Esophagus squamous epithelium (tissue), 5 donors: Measurements from ENCODE around the gene SPATA1. TPM values are rescaled to one million over a fixed set of nuclear protein-coding genes. Genes with fewer than 3 reads are reported as not detected.
A peak's percentile ranks its signal among the peaks of the same experiment; 100 is the strongest.

ENCODE experiments used
- DNase-seq: peaks from one replicate; lab custom pipeline; 2025; lab: John Stamatoyannopoulos, UW
- H3K27ac ChIP-seq, 4 donors: fragments of 200-600 bp; sonication (generic); one replicate each; pipeline ENCODE4 v1.5.1; 2016 to 2019; ENCODE audit warnings: mild to moderate bottlenecking in 1 of 4
- H3K27me3 ChIP-seq, 4 donors: fragments of 200-600 bp; sonication (generic); 1 replicate in 3 of 4; 2 replicates in 1 of 4; pipeline versions ENCODE4 v1.5.1 to v1.6.0; 2017 to 2021; ENCODE audit warnings: antibody characterized with exemption in 1 of 4
- H3K36me3 ChIP-seq, 3 donors: fragments of 200-600 bp; sonication (generic); one replicate each; pipeline ENCODE4 v1.5.1; 2016 to 2019
- H3K4me1 ChIP-seq, 3 donors: fragments of 200-600 bp; sonication (generic); one replicate each; pipeline ENCODE4 v1.5.1; 2017 to 2019
- H3K4me3 ChIP-seq, 4 donors: fragments of 200-600 bp; sonication (generic); 1 replicate in 3 of 4; 2 replicates in 1 of 4; pipeline ENCODE4 v1.5.1; 2016 to 2019; ENCODE audit warnings: mild to moderate bottlenecking in 2 of 4, moderate library complexity in 1 of 4
- H3K9me3 ChIP-seq, 3 donors: fragments of 200-600 bp; sonication (generic); one replicate each; pipeline ENCODE4 v1.5.1; 2016 to 2019
- CTCF ChIP-seq, 6 experiments: fragments of 450-650 bp in 4 of 6; fragments of 200-600 bp in 2 of 6; sonication (generic) in 2 of 6; IDR thresholded peaks; one replicate each; pipeline ENCODE4 v1.5.1; 2016 to 2019; ENCODE audit warnings: antibody characterized with exemption in 6 of 6, mild to moderate bottlenecking in 4 of 6, moderate library complexity in 4 of 6
- POLR2A ChIP-seq, 4 donors: fragments of 450-650 bp; IDR thresholded peaks; one replicate each; pipeline ENCODE4 v1.6.1; 2017; ENCODE audit warnings: antibody characterized with exemption in 4 of 4, mild to moderate bottlenecking in 4 of 4, moderate library complexity in 3 of 4
- WGBS, 2 donors: methylation state at CpG; one replicate each; pipeline ENCODE4 v1.1.5; 2018; 5-methylcytosine and 5-hydroxymethylcytosine counted together
- intact Hi-C: fragments of 100-400 bp; cut with DNase I; formaldehyde crosslinking; loops from one replicate; pipeline ENCODE4 v1.15.0; 2022
- total RNA-seq, 4 donors: library from RNA; depleted of rRNA; stranded (reverse); fragments of >200 nt; gene quantifications; one replicate each; pipeline ENCODE4 v1.1.0, GENCODE V29; 2016
- donor health status: DM: yes; HTN: yes; CAD: no.

Gene SPATA1
- total RNA-seq, 4 donors from 2014 or later: 0.15 TPM; not detected in 3

DNA sequence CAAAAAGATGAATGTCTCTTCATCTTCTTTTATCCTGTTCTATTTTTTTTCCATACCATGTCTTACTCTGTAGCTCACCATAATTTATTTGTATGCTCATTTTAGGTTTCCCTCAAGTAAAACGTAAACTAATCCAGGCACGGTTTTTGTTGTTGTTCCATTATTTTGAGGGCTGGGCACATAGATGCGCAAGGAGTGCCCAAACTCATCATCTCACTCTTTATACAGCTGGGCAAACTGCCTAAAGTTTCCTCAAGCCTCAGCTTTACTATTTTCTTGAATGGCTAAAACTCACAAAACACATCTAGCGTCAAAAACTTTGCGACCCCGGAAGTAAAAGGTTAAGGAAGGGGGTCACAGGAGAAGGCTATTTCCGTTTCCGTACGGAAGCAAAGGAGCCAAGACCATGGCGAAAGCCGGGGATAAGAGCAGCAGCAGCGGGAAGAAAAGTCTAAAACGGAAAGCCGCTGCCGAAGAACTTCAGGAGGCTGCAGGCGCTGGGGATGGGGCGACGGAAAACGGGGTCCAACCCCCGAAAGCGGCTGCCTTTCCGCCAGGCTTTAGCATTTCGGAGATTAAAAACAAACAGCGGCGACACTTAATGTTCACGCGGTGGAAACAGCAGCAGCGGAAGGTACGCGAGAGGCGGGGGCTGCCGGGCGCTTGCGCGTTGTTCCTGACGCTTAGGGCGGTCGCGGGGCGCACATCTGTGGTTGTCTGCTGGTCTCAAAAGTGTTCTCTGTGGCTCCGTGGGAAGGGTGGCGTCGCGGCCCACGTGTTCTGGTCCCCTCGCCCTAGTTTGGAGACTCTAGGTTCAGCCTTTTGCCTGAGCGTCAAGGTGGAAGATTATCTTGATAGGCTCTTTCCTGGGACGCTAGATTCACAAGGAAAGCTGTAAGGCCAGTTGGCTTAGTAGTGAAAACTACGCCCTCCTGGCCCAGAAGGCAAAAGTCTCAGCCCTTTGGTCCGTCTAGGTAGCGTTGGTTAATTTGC lies 27.0 kb upstream of the SPATA1 start, which contains the start of gene RPF1:
Gene RPF1 (plus strand): TSS at position 391 of the 993 bp plus-strand sequence. CDS start 16 bp downstream, at position 407.
- WGBS, 2 donors: 3% methylated on average over 44 to 48 of the region's 51 CpGs
- peaks cover 0 to 40% (median 0%) of the 10 kb centered on the region in 4 donors for H3K27me3 ChIP-seq
- intact Hi-C loops: no loop called here

DNA sequence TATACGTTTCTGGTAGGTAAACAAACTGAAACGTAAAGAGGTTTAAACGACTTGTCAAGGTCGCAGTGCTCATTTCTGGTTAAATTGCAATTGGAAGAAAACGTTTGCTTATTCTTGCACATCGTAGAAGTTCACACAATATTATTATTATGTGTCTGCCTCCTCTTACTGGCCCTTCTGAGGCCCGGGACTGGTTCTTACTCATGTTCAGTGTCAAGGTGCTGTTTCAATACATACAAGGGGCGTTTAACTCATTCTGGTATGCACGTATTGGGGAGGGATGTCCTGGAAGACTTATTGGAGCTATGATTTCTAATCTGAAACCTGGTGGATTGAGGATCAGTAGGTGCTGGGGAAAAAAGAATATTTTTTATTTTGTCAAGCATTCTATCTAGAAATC lies 26.2 kb upstream of the SPATA1 start:
- TF ChIP-seq POLR2A (IDR thresholded peaks at IDR 0.05): no peak
- no peak for TF ChIP-seq CTCF (IDR thresholded peaks at IDR 0.05)
- H3K27ac ChIP-seq: peak overlapping the region; percentile 84 to 93 (median 88)
- peaks cover 6 to 35% (median 12%) of the 10 kb centered on the region in 3 donors for H3K4me1 ChIP-seq
- H3K36me3 ChIP-seq: peaks cover 0 to 37% (median 0%) of the 10 kb centered on the region in 3 donors
- peaks cover 0 to 32% (median 0%) of the 10 kb centered on the region in 4 donors for H3K27me3 ChIP-seq
- WGBS, 2 donors: 2 to 3% methylated on average over 9 of the region's 9 CpGs
- no peak for DNase-seq
- intact Hi-C loops: no loop called here
- H3K9me3 ChIP-seq: no peaks in the 10 kb centered on the region
- H3K4me3 ChIP-seq: peak overlapping the region; percentile 64 to 92 (median 75)

More for the DNA sequence above, 27.0 kb upstream of the SPATA1 start, which contains the start of gene RPF1:
- Histone ChIP-seq H3K27ac (peak within 1 kb of the TSS; percentile 84 to 93 (median 88)), H3K9me3 (no peaks in the 10 kb centered on the region), H3K4me3 (peak within 1 kb of the TSS; percentile 64 to 92 (median 75)), H3K36me3 (peaks cover 0 to 29% (median 0%) of the 10 kb centered on the region in 3 donors), H3K4me1 (peaks cover 6 to 35% (median 12%) of the 10 kb centered on the region in 3 donors)
- DNase-seq: peak; percentile 13
- TF ChIP-seq POLR2A (IDR thresholded peaks at IDR 0.05) (peak in 2 of 4 donors; percentile 48 to 76), CTCF (IDR thresholded peaks at IDR 0.05) (peak in 1 of 6 experiments; percentile 11)

GRCh38 chr1:84480650-84481049 lies 25.5 kb upstream of the SPATA1 start:
- peaks cover 6 to 35% (median 12%) of the 10 kb centered on the region in 3 donors for H3K4me1 ChIP-seq
- intact Hi-C loops: no loop called here
- TF ChIP-seq CTCF (IDR thresholded peaks at IDR 0.05) (no peak), POLR2A (IDR thresholded peaks at IDR 0.05) (no peak)
- H3K27ac ChIP-seq: no peak overlapping the region
- peaks cover 0 to 44% (median 0%) of the 10 kb centered on the region in 3 donors for H3K36me3 ChIP-seq
- H3K27me3 ChIP-seq: peaks cover 0 to 26% (median 0%) of the 10 kb centered on the region in 4 donors
- peak overlapping the region in 3 of 4 donors; percentile 74 to 92 (median 76) for H3K4me3 ChIP-seq
- no peak for DNase-seq
- H3K9me3 ChIP-seq: no peaks in the 10 kb centered on the region
- WGBS, 2 donors: 72 to 80% methylated on average over 4 of the region's 4 CpGs

- no peaks in the 10 kb centered on the region for H3K9me3 ChIP-seq
- DNase-seq: no peak
- 92 to 98% methylated on average over 2 of the region's 2 CpGs for WGBS, 2 donors
- H3K27ac ChIP-seq: no peak overlapping the region
- peaks cover 0 to 50% (median 0%) of the 10 kb centered on the region in 3 donors for H3K36me3 ChIP-seq
- peaks cover 0 to 19% (median 0%) of the 10 kb centered on the region in 4 donors for H3K27me3 ChIP-seq
- no peak overlapping the region for H3K4me3 ChIP-seq
- H3K4me1 ChIP-seq: peaks cover 6 to 35% (median 12%) of the 10 kb centered on the region in 3 donors
- intact Hi-C loops: no loop called here
- no peak for TF ChIP-seq POLR2A (IDR thresholded peaks at IDR 0.05)
- no peak for TF ChIP-seq CTCF (IDR thresholded peaks at IDR 0.05)
Observed at GRCh38 chr1:84481317-84481716, 24.9 kb upstream of the SPATA1 start.
